Activated naive CD4-positive, alpha-beta T cell treated with anti-CD3 and anti-CD28 coated beads, Interleukin-2, amount 50 U/mL, for 24 hours (primary cell): Measurements from ENCODE around the gene KAT2B.

Source experiments
- H3K27ac Mint-ChIP-seq: one replicate; pipeline ENCODE4 v1.8.0; 2021; ENCODE audit warnings: mild to moderate bottlenecking, mixed read lengths
- H3K27me3 Mint-ChIP-seq: one replicate; pipeline ENCODE4 v1.8.0; 2021; ENCODE audit warnings: mixed read lengths
- H3K36me3 Mint-ChIP-seq: one replicate; pipeline ENCODE4 v1.8.0; 2021; ENCODE audit warnings: mixed read lengths
- H3K4me1 Mint-ChIP-seq: one replicate; pipeline ENCODE4 v1.8.0; 2021; ENCODE audit warnings: mixed read lengths
- H3K4me3 Mint-ChIP-seq: one replicate; pipeline ENCODE4 v1.8.0; 2021; ENCODE audit warnings: mild to moderate bottlenecking, mixed read lengths
- H3K9me3 Mint-ChIP-seq: one replicate; pipeline ENCODE4 v1.8.0; 2021; ENCODE audit warnings: mixed read lengths

Gene KAT2B

GRCh38 chr3:20054549-20054987 lies 14.3 kb downstream of the KAT2B start:
- Mint-ChIP-seq H3K4me3 (no peak overlapping the region), H3K4me1 (peaks cover 38% of the 10 kb centered on the region), H3K27me3 (no peaks in the 10 kb centered on the region), H3K9me3 (no peaks in the 10 kb centered on the region), H3K36me3 (peaks cover 2% of the 10 kb centered on the region), H3K27ac (no peak overlapping the region)

- H3K27ac Mint-ChIP-seq: no peak overlapping the region
Measured at GRCh38 chr3:20055020-20055775, 15.0 kb downstream of the KAT2B start.

GRCh38 chr3:20055842-20056241 lies 15.6 kb downstream of the KAT2B start:
- no peak overlapping the region for H3K4me3 Mint-ChIP-seq

More at GRCh38 chr3:20055020-20055775, 15.0 kb downstream of the KAT2B start:
- H3K4me1 Mint-ChIP-seq: peaks cover 39% of the 10 kb centered on the region
- H3K4me3 Mint-ChIP-seq: no peak overlapping the region
- no peaks in the 10 kb centered on the region for H3K9me3 Mint-ChIP-seq
- peaks cover 5% of the 10 kb centered on the region for H3K36me3 Mint-ChIP-seq
- no peaks in the 10 kb centered on the region for H3K27me3 Mint-ChIP-seq

GRCh38 chr3:20056725-20057611 lies 16.7 kb downstream of the KAT2B start:
- Mint-ChIP-seq H3K4me1 (peaks cover 31% of the 10 kb centered on the region), H3K36me3 (peaks cover 5% of the 10 kb centered on the region), H3K27ac (no peak overlapping the region), H3K4me3 (no peak overlapping the region), H3K27me3 (no peaks in the 10 kb centered on the region), H3K9me3 (no peaks in the 10 kb centered on the region)

More at GRCh38 chr3:20055842-20056241, 15.6 kb downstream of the KAT2B start:
- Mint-ChIP-seq H3K27ac (no peak overlapping the region), H3K4me1 (peaks cover 35% of the 10 kb centered on the region), H3K36me3 (peaks cover 5% of the 10 kb centered on the region), H3K9me3 (no peaks in the 10 kb centered on the region), H3K27me3 (no peaks in the 10 kb centered on the region)

GRCh38 chr3:20057612-20058180 lies 17.4 kb downstream of the KAT2B start:
- peaks cover 29% of the 10 kb centered on the region for H3K4me1 Mint-ChIP-seq
- H3K27ac Mint-ChIP-seq: no peak overlapping the region
- peaks cover 5% of the 10 kb centered on the region for H3K36me3 Mint-ChIP-seq
- H3K4me3 Mint-ChIP-seq: no peak overlapping the region
- H3K27me3 Mint-ChIP-seq: no peaks in the 10 kb centered on the region
- no peaks in the 10 kb centered on the region for H3K9me3 Mint-ChIP-seq

GRCh38 chr3:20059929-20060328 lies 19.7 kb downstream of the KAT2B start:
- peaks cover 45% of the 10 kb centered on the region for H3K4me1 Mint-ChIP-seq
- no peak overlapping the region for H3K4me3 Mint-ChIP-seq
- H3K9me3 Mint-ChIP-seq: no peaks in the 10 kb centered on the region
- peaks cover 3% of the 10 kb centered on the region for H3K36me3 Mint-ChIP-seq
- H3K27me3 Mint-ChIP-seq: no peaks in the 10 kb centered on the region
- no peak overlapping the region for H3K27ac Mint-ChIP-seq

GRCh38 chr3:20060974-20061685 lies 20.9 kb downstream of the KAT2B start:
- Mint-ChIP-seq H3K4me1 (peaks cover 55% of the 10 kb centered on the region), H3K4me3 (no peak overlapping the region), H3K27me3 (no peaks in the 10 kb centered on the region), H3K9me3 (no peaks in the 10 kb centered on the region), H3K36me3 (peaks cover 3% of the 10 kb centered on the region), H3K27ac (no peak overlapping the region)

- peaks cover 63% of the 10 kb centered on the region for H3K4me1 Mint-ChIP-seq
- peaks cover 3% of the 10 kb centered on the region for H3K36me3 Mint-ChIP-seq
- no peaks in the 10 kb centered on the region for H3K9me3 Mint-ChIP-seq
- H3K27me3 Mint-ChIP-seq: no peaks in the 10 kb centered on the region
- peak overlapping the region; percentile 46 for H3K27ac Mint-ChIP-seq
- H3K4me3 Mint-ChIP-seq: no peak overlapping the region
Measured at GRCh38 chr3:20062996-20063395, 22.8 kb downstream of the KAT2B start.

GRCh38 chr3:20064387-20064786 lies 24.1 kb downstream of the KAT2B start:
- H3K27me3 Mint-ChIP-seq: no peaks in the 10 kb centered on the region
- H3K27ac Mint-ChIP-seq: no peak overlapping the region
- no peak overlapping the region for H3K4me3 Mint-ChIP-seq
- H3K9me3 Mint-ChIP-seq: no peaks in the 10 kb centered on the region
- peaks cover 72% of the 10 kb centered on the region for H3K4me1 Mint-ChIP-seq
- H3K36me3 Mint-ChIP-seq: peaks cover 10% of the 10 kb centered on the region

GRCh38 chr3:20064796-20065564 lies 24.7 kb downstream of the KAT2B start:
- no peak overlapping the region for H3K4me3 Mint-ChIP-seq
- peaks cover 73% of the 10 kb centered on the region for H3K4me1 Mint-ChIP-seq
- no peak overlapping the region for H3K27ac Mint-ChIP-seq
- H3K36me3 Mint-ChIP-seq: peaks cover 9% of the 10 kb centered on the region
- H3K9me3 Mint-ChIP-seq: no peaks in the 10 kb centered on the region
- H3K27me3 Mint-ChIP-seq: no peaks in the 10 kb centered on the region

- no peak overlapping the region for H3K27ac Mint-ChIP-seq
- H3K27me3 Mint-ChIP-seq: no peaks in the 10 kb centered on the region
- no peaks in the 10 kb centered on the region for H3K9me3 Mint-ChIP-seq
- peaks cover 66% of the 10 kb centered on the region for H3K4me1 Mint-ChIP-seq
- peaks cover 9% of the 10 kb centered on the region for H3K36me3 Mint-ChIP-seq
- H3K4me3 Mint-ChIP-seq: no peak overlapping the region
Measured at GRCh38 chr3:20066079-20066478, 25.8 kb downstream of the KAT2B start.

GRCh38 chr3:20066850-20067617 lies 26.8 kb downstream of the KAT2B start:
- no peak overlapping the region for H3K4me3 Mint-ChIP-seq
- peaks cover 9% of the 10 kb centered on the region for H3K36me3 Mint-ChIP-seq
- H3K27ac Mint-ChIP-seq: no peak overlapping the region
- H3K4me1 Mint-ChIP-seq: peaks cover 61% of the 10 kb centered on the region
- H3K9me3 Mint-ChIP-seq: no peaks in the 10 kb centered on the region
- no peaks in the 10 kb centered on the region for H3K27me3 Mint-ChIP-seq

GRCh38 chr3:20068512-20069177 lies 28.4 kb downstream of the KAT2B start:
- H3K27ac Mint-ChIP-seq: no peak overlapping the region
- no peak overlapping the region for H3K4me3 Mint-ChIP-seq
- peaks cover 53% of the 10 kb centered on the region for H3K4me1 Mint-ChIP-seq
- no peaks in the 10 kb centered on the region for H3K9me3 Mint-ChIP-seq
- H3K27me3 Mint-ChIP-seq: no peaks in the 10 kb centered on the region
- peaks cover 12% of the 10 kb centered on the region for H3K36me3 Mint-ChIP-seq

GRCh38 chr3:20069178-20069532 lies 28.9 kb downstream of the KAT2B start:
- Mint-ChIP-seq H3K36me3 (peaks cover 15% of the 10 kb centered on the region), H3K27me3 (no peaks in the 10 kb centered on the region), H3K4me1 (peaks cover 48% of the 10 kb centered on the region), H3K9me3 (no peaks in the 10 kb centered on the region), H3K4me3 (no peak overlapping the region), H3K27ac (no peak overlapping the region)
